ENCODE measurements around the gene NCAM1.

NCAM1 gene

DNA sequence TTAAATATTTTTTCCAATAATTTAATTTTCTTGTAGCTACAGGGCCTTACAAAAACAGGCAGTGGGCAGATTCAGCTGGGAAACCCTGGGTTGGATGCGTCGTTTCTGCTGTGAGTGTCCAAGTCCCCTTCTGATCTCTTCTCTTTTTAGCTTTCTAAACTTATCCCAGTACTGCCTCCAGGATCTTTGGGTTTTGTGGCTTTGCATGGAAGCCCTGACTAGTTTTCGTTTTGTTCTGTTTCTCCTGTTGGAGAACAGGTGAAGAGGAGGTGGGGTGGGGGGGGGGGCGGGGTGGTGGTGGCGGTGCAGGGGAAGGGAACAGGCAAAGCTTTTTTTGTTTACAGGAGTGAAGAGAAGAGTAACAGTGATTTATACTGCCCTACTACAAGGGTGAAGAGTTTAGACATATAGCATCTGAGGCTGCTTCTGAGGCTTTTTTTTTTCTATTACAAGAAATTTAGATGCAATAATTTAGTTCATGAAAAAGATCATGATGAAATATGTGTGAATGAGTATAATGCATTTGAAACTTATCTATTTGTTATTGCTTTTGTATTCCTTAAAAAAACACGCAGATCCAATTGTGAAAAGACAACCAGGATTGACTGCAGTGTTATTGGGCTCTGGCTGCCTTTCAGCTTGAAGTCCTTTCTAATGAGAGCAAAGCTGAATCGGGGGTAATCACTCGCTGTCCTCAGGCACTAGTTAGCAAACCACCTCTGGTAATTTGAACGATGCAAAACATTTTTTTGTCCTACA, 142.9 kb downstream of the NCAM1 start:
- no peak for DNase-seq (ENCODE audit: extremely low spot score)
- ChIA-PET POLR2A (no interaction called here), CTCF (interaction anchor here (1.0 kb wide), 1 partner anchor 12 kb away, joined by 3 read pairs; no protein-coding TSS in a partner anchor)
- TF ChIP-seq CTCF (IDR thresholded peaks at IDR 0.05; ENCODE audit: control extremely low read depth, extremely low read depth, low read depth, missing control alignments) = no peak

GRCh38 chr11:113104691-113105251, 143.6 kb downstream of the NCAM1 start:
- ChIA-PET CTCF (interaction anchor here (1.0 kb wide), 1 partner anchor 12 kb away, joined by 3 read pairs; no protein-coding TSS in a partner anchor), POLR2A (no interaction called here)
- no peak for DNase-seq (ENCODE audit: extremely low spot score)
- no peak for TF ChIP-seq CTCF (IDR thresholded peaks at IDR 0.05; ENCODE audit: control extremely low read depth, extremely low read depth, low read depth, missing control alignments)

DNA sequence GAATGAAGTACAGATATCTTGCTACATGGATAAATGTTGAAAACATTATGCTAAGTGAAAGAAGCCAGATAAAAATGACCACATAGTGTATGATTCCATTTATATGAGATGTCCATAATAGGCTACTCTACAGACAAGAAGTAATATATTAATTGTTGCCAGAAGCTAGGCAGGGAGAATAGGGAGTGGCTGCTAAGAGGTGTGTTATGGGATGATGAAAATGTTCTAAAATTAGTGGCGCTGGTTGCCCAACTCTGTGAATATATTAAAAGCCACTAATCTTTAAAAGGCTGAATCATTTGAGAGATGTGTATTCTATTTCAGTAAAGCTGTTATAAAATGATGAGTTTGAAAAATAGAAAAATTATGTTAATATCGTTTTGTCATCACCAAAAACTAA, 144.4 kb downstream of the NCAM1 start:
- ChIA-PET POLR2A (no interaction called here), CTCF (no interaction called here)

GRCh38 chr11:113106507-113106906, 145.3 kb downstream of the NCAM1 start:
- no peak for TF ChIP-seq CTCF (IDR thresholded peaks at IDR 0.05; ENCODE audit: control extremely low read depth, extremely low read depth, low read depth, missing control alignments)
- no peak for DNase-seq (ENCODE audit: extremely low spot score)
- ChIA-PET CTCF (no interaction called here), POLR2A (no interaction called here)

More for the DNA sequence above, 144.4 kb downstream of the NCAM1 start:
- no peak for TF ChIP-seq CTCF (IDR thresholded peaks at IDR 0.05; ENCODE audit: control extremely low read depth, extremely low read depth, low read depth, missing control alignments)
- no peak for DNase-seq (ENCODE audit: extremely low spot score)

- no peak for TF ChIP-seq CTCF (IDR thresholded peaks at IDR 0.05; ENCODE audit: control extremely low read depth, extremely low read depth, low read depth, missing control alignments)
- DNase-seq (ENCODE audit: extremely low spot score) = no peak
- ChIA-PET POLR2A (no interaction called here), CTCF (no interaction called here)
Measured at GRCh38 chr11:113110046-113110445, 148.8 kb downstream of the NCAM1 start.

DNA sequence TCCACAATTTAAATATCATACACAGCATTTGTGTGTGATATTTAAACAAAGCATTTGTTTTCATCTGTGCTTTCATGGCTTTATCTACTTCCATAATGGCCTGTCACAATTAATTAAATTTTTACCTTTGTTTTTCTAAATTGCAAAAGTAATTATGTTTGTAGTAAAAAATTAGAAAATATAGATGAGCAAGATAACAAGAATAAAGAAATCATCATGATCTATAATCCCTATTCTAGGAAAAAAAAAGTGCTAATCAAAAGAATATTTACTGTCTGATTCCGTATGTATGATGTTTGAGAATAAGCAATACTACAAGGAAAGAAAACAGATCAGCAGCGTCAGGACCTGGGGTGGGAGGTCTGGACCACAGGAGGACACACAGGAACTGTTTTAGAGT, 149.9 kb downstream of the NCAM1 start:
- no peak for TF ChIP-seq CTCF (IDR thresholded peaks at IDR 0.05; ENCODE audit: control extremely low read depth, extremely low read depth, low read depth, missing control alignments)
- ChIA-PET POLR2A (no interaction called here), CTCF (no interaction called here)
- DNase-seq (ENCODE audit: extremely low spot score) = no peak

All from GM10248 (cell line).